22Rv1 (cell line): Measurements from ENCODE around the gene TREH.
"Not testable (repeated sequence)": the region's sequence is repeated elsewhere in the genome, so short reads cannot be mapped to it uniquely, and the experiment has no call there.

Experiments
- H3K27ac ChIP-seq: fragments of 450-650 bp; 2 replicates; pipeline ENCODE4 v1.5.1; 2017
- CTCF ChIP-seq: fragments of 450-650 bp; IDR thresholded peaks from 2 replicates; pipeline ENCODE4 v1.5.1; 2017; ENCODE audit warnings: mild to moderate bottlenecking
- ZFX ChIP-seq: fragments of 450-650 bp; IDR thresholded peaks from 2 replicates; pipeline ENCODE4 v1.6.1; 2017; ENCODE audit warnings: antibody characterized with exemption, borderline replicate concordance

The TREH gene

GRCh38 chr11:118690553-118691304 lies 11.3 kb upstream of the TREH start:
- TF ChIP-seq CTCF (no peak), ZFX (no peak)
- H3K27ac ChIP-seq, result peak overlapping the region; percentile 80

DNA sequence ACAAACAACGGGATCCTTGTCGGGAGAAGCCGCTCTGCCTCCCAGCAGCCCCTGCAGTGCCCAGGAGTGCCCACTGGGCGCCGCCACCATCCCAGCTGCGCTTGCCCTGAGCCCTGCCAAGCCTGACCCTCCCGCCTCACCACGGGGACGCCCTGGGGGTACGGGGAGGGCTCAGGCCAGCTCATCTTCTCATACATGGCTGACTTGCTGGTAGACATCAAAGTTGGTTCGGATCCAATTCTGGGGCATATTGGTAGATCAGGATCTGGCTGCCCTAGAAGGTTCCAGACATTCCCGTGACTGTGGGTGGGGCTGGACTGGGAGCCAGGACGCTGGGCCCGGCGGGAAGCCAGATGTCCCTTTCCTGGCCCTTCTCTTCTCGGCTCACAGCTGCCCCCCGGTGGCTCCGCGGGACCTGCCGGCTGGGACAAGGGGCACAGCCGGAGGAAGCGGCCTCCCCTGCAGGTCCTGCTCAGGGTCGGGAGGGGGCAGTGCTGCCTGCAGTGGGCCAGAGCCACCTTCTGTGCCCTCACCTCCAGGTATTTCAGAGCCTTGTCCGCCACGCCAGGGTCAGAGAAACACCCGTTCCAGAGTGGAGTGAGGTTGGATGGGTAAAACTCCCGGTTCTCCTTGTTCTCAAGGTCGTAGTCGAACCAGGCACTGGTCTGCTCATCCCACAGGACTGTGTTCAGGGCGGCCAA lies 10.6 kb upstream of the TREH start:
- TF ChIP-seq ZFX (no peak), CTCF (peak; percentile 99)
- peak overlapping the region; percentile 80 for H3K27ac ChIP-seq

DNA sequence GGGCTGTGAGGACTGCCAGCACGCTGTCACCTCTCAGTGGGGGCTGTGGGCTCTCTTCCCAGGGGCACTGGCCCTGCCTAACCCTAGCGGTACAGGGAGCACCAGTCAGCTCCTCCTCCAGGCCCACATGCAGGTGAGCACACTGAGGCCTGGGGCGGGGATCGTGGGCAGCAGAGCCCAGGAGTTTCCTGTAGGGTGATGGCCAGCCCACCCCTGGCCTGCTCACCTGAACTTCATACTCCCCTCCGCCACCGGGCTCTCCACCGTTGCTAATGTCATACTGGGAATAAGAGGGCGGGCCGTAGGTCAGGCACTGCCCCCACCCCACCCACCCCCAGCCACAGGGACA lies 10.0 kb upstream of the TREH start:
- TF ChIP-seq ZFX (no peak), CTCF (no peak)
- peak overlapping the region; percentile 80 for H3K27ac ChIP-seq

GRCh38 chr11:118688851-118689502 lies 9.5 kb upstream of the TREH start:
- no peak for TF ChIP-seq ZFX
- no peak for TF ChIP-seq CTCF
- H3K27ac ChIP-seq, result peak overlapping the region; percentile 80

GRCh38 chr11:118688339-118688738 lies 8.9 kb upstream of the TREH start:
- H3K27ac ChIP-seq, result peak overlapping the region; percentile 46

- no peak for TF ChIP-seq ZFX
- TF ChIP-seq CTCF, result no peak
- H3K27ac ChIP-seq, result peak overlapping the region; percentile 46
Measured at GRCh38 chr11:118687906-118688305, 8.5 kb upstream of the TREH start.

DNA sequence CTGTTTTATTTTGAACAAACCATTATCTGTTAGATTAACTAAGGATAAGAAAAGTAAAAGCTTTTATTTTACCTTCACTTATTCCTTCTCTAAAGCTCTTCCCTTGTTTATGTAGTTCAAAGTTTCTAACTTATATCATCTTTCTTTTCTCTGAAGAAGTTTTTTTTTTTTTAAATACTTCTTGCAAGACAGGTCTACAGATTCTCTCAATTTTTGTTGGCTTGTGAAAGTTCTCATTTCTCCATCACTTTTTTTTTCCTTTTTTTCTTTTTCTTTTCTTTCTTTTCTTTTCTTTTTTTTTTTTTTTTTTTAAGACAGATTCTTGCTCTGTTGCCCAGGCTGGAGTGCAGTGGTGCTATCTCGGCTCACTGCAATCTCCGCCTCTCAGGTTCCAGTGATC lies 4.7 kb upstream of the TREH start:
- no peak for TF ChIP-seq ZFX
- no peak for TF ChIP-seq CTCF
- no peak overlapping the region for H3K27ac ChIP-seq

GRCh38 chr11:118682939-118683338 lies 3.5 kb upstream of the TREH start:
- not testable (repeated sequence) for H3K27ac ChIP-seq
